HG02938 (cell line): ENCODE data around the gene SLC7A6.

Experiments
- ATAC-seq: cut with Tn5 transposase; IDR thresholded peaks from one replicate; pipeline ENCODE4 v1.9.1; 2021; ENCODE audit warnings: mild to moderate bottlenecking, moderate library complexity; ENCODE audit not compliant: unreplicated experiment

The SLC7A6 gene

DNA sequence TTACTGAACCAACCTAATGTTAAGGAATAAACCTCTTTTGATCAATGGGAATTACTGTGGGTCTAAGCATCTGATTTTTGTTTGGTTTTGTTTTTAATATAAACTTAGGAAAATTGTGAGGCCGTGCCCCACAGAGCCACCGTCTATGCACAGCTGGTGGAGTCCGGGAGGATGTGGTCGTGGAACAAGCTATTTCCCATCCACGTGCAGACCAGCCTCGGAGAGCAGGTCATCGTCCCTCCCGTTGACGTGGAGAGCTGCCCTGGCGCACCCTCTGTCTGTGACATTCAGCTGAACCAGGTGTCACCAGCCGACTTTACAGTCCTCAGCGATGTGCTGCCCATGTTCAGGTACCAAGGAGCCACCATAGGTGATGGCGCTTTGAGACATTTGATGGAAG is 74.9 kb downstream of the SLC7A6 start:
- no peak for ATAC-seq

DNA sequence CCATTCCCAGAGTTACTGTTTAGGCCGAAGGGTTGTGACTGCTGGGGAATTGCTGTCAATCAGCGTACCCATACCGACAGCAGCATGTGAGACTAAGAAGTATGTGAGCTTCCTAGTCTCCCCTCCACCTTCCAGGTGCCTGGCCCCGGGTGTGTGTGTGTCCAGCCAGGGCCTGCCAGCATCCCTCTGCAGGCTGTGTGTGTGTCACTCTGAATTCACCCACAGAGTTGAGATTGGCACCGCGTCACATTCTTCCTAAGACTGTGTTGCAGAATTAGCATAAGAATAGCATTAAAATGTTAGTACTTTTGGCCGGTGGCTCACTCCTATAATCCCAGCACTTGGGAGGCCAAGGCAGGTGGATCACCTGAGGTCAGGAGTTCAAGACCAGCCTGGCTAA is 78.3 kb downstream of the SLC7A6 start:
- no peak for ATAC-seq

DNA sequence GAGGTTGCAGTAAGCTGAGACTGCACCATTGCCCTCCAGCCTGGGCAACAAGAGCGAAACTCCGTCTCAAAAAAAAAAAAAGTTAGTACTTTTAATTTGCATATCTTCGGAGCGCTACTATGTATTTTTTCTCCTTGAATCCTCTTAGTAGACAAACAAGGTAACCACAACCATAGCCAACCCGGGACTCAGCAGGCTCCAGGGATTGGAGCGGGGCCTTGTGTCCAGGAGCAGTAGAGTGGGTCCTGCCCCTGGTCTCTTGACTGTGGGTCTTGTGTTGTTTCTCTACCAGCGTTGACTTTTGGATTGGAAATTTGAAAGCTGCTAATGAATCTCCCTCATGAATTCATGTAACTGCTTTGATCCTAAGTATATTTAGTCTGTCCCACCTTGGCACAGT is 78.8 kb downstream of the SLC7A6 start:
- no peak for ATAC-seq

DNA sequence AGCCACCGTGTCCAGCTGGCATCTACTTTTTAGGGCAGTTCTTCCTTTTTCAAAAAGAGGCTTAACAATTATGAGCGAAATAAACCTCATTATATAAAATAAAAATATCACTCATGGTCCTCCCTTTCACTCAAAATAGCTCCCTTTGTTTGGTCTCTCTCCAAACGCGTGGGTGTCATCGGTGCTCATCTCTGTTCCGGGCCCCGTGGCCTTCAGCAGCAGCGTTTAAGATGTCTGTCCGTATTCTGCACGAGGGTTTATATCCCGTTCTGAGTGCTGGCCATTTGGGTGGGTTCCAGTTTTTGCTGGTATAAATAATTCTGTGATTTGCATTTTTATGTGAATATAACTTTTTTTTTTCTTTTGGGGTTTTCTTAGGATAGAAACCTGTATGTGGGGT is 79.9 kb downstream of the SLC7A6 start:
- ATAC-seq = no peak

DNA sequence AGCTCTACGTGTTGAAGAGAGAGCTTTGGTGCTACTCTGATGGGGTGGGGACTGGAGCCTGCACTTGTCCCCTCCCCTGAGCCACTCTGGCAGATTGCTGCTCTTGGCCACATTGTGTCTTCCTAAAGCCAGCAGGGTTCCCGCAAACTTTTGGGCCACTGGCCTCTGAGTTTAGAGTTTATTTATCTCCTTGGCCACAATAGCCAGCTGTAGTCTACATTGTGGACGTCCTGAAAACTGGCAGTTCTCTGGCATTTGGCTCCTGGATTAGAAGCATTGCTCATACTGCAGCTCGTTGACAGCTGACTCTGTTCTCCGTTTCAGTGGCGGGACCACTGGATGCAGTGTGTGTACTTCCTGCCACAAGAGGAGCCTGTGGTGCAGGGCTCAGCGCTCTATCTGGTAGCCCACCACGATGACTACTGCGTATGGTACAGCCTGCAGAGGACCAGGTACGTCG is 81.1 kb downstream of the SLC7A6 start:
- no peak for ATAC-seq

DNA sequence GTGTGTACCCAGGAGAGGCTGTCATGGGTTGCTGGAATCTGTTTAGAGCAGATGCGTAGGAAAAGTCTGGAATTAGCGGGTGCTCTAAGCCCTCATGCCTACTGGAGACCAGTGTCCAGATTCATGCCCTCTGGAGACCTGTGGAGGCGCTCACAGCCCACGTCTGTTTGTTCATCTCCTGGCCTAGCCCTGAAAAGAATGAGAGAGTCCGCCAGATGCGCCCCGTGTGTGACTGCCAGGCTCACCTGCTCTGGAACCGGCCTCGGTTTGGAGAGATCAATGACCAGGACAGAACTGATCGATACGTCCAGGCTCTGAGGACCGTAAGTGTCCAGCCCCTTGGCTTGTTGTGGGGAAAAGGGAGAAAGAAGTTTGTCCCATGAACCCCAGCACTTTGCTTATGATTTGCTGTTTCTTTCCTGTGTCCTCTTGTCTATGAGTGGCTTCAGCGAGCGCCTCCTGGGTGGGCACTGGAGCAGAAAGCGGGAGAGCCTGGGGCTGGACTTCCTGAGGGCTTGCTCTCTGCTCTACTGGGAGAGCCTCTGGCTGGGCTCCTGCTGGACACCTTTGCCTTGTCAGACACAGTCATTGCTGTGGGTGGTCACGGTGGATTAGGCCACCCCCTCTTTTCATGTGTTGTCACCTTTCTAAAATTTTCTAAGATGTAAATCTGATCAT is 81.8 kb downstream of the SLC7A6 start:
- ATAC-seq = no peak

DNA sequence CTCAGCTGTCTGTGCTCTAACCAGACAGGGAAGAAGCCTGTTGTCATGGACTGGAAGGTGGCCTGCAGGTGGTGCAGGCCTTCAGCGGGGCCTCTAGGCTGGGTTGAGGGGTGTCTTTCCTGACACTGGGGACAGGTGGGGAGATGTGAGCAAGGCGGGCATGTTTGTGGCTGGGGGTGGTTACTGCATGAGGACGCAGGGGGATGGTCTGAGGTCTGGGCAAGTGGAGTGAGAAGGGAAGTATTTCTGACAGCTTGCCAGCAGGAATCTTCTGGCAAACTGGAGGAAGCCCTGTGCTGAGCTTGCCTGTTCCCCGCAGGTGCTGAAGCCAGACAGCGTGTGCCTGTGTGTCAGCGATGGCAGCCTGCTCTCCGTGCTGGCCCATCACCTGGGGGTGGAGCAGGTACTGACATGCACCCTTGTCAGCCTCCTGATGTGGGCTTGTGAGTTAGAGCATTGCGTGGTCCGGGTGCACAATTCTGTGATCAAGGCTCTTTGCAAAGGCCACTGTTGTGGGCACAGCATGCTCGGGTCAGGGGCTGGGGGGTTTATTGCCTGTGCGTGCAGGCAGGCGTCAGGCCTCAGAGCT is 82.7 kb downstream of the SLC7A6 start:
- ATAC-seq = no peak

DNA sequence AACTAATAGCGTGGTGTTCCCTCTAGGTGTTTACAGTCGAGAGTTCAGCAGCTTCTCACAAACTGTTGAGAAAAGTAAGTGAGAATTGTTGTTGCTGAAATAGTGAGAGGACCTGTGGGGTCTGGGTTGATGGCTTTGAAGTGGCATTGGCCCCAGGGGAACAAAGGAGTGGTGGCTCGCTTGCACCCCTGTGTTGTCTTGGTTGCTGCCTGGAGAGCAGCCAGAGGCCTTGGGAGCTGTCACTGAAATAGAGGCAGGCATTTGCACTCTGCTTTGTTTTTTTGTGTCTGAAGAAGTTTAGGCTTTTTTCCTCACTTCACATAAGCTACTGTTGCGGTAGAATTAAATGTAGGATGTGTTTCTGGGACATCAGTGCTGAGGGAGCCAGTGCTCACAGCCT is 83.3 kb downstream of the SLC7A6 start:
- no peak for ATAC-seq

DNA sequence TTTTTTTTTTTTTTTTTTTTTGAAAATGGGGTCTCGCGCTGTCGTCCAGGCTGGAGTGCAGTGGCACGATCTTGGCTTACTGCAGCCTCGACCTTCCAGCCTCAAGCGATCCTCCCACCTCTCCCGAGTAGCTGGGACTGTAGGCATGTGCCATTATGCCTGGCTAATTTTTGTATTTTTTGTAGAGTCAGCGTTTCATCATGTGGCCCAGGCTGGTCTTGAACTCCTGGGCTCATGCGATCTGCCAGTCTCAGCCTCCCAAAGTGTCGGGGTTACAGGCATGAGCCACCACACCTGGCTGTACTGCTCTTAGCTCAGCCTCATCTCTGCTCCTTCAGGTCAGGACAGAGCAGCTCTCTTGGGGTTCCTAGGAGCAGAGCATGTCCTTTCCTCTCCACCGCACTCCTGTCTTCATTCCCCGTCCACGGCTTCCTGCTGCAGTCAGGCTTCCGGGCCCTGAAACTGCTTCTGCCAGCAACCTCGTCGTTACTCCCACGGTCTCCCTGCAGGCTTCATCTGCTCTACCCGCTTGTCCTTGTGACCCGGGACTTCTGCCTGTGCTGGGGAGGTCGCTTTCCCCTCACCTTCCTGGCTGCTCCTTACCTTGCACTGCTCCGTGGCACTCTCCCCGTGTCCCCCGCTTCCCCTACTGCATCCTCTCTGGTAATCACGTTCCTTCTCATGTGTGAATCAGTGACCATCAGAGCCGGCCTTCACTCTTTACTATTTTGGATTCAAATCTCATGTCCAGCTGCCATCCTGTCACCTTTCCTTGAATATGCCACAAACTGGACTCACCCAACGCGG is 84.5 kb downstream of the SLC7A6 start:
- no peak for ATAC-seq

DNA sequence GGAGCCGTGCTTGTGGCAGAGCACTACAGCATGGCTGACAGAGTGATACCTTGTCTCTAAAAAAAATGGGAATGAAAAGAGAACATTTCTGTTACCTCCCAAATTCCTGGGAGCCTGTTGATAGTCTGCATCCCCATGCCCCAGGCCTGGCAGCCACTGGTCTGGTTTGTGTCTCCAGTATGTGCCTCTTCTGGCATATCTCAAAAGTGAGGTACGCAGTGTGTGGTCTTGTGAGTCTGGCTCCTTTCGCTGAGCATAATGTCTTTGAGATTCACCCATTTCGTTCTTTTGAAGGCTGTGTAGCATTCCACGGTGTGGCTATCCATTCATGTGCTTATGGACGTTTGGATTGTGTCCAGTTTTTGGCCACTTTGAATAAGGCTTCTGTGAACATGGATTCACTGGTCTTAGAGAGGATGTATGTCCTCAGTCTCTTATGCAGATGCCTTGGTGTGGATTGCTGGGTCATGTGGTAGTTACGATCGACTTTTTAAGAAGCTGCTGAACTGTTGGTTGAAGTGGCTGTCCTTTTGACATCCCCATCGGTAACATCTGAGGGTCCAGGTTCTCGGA is 85.6 kb downstream of the SLC7A6 start:
- ATAC-seq = no peak

DNA sequence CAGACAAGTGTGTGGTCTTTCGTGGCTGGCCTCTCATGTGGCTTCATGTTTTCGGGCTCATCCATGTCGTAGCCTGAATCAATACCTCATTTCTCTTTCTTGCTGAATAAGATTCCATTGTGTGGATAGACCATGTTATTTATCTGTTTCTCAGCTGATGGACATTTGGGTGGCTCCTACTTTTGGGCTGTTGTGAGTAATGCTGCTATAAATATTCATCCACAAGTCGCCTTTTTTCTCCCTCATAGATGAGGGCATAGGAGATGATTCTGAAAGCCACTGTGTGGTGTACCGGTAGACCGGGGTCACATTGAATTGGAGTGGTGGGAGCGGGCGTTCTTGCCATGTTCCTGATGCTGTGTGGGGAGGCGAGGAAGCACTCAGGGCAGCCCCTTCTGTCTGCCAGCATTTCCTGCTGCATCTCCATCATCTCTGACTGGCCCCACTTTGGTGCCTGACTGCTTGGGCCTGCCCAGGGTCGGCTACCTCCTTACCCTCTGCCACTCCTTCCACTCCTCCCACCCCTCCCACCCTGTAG is 86.6 kb downstream of the SLC7A6 start:
- no peak for ATAC-seq
